ENCODE data around the gene SULT4A1. TPM values are rescaled to one million over a fixed set of nuclear protein-coding genes. Genes with fewer than 3 reads are reported as not detected.

Gene SULT4A1
- polyA plus RNA-seq, 1 experiment, result 0.39 TPM

DNA sequence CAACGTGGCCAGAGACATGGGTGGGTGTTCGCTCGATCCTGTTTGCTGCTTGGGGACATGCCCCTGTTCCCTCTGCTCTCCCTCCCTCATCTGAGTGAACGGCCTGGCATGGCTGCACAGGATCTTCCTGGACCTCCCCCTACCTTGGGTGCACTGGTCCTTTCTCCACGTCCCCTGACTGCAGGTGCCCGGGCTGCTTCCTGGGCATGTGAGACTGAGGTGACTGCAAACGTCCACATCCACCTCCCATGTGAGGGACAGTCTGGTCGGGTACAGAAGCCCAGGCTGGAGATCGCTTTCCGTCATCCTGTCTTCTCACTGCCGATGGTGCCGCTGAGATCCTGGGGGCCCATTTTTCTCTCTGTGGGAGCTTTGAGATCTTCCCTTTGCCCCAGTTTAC lies 11.8 kb downstream of the SULT4A1 start:
- no peak overlapping the region for H3K4me3 ChIP-seq (ENCODE audit: low read depth, low read length)
- ChIA-PET POLR2A (no interaction called here), CTCF (interaction anchor here (1.0 to 1.5 kb wide), 2 partner anchors 22 to 95 kb away, joined by 3 to 4 read pairs; no protein-coding TSS in a partner anchor)
- TF ChIP-seq, protein P1, sequence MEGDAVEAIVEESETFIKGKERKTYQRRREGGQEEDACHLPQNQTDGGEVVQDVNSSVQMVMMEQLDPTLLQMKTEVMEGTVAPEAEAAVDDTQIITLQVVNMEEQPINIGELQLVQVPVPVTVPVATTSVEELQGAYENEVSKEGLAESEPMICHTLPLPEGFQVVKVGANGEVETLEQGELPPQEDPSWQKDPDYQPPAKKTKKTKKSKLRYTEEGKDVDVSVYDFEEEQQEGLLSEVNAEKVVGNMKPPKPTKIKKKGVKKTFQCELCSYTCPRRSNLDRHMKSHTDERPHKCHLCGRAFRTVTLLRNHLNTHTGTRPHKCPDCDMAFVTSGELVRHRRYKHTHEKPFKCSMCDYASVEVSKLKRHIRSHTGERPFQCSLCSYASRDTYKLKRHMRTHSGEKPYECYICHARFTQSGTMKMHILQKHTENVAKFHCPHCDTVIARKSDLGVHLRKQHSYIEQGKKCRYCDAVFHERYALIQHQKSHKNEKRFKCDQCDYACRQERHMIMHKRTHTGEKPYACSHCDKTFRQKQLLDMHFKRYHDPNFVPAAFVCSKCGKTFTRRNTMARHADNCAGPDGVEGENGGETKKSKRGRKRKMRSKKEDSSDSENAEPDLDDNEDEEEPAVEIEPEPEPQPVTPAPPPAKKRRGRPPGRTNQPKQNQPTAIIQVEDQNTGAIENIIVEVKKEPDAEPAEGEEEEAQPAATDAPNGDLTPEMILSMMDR (IDR thresholded peaks at IDR 0.05; ENCODE audit: insufficient read depth, low read depth, low read length), result no peak
- H3K27me3 ChIP-seq (ENCODE audit: control insufficient read depth, insufficient read depth, low read length), result peaks cover 4% of the 10 kb centered on the region
- DNase-seq (ENCODE audit: low read depth), result no peak
- H3K36me3 ChIP-seq (ENCODE audit: control insufficient read depth, insufficient read depth, low read length), result no peaks in the 10 kb centered on the region

DNA sequence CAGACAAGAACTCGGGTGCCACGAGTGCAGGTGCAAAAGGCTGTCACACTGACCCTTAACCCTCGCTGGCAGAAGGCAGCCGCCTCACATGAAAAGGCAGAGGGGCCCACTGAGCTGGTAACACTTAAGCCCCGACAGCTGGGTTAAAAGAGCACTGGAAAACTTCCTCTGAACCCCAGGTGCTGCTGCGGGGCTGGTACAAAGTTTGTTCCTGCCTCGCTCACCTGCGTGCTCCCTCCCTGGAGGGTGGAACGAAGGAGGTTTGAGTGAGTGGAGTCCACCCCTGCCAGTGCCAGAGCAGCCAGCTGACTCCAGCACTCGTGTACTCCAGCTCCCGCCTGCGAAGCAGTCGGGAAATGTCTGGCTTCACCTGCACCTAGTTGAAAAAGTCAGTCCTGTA lies 12.6 kb downstream of the SULT4A1 start:
- ChIA-PET POLR2A (no interaction called here), CTCF (interaction anchor here (1.0 to 1.5 kb wide), 4 partner anchors 21 to 96 kb away, joined by 3 to 5 read pairs (median 4); no protein-coding TSS in a partner anchor)
- H3K27me3 ChIP-seq (ENCODE audit: control insufficient read depth, insufficient read depth, low read length), result peaks cover 4% of the 10 kb centered on the region
- H3K36me3 ChIP-seq (ENCODE audit: control insufficient read depth, insufficient read depth, low read length), result no peaks in the 10 kb centered on the region
- TF ChIP-seq, protein P1 (IDR thresholded peaks at IDR 0.05; ENCODE audit: insufficient read depth, low read depth, low read length), result no peak
- DNase-seq (ENCODE audit: low read depth), result no peak
- no peak overlapping the region for H3K4me3 ChIP-seq (ENCODE audit: low read depth, low read length)

DNA sequence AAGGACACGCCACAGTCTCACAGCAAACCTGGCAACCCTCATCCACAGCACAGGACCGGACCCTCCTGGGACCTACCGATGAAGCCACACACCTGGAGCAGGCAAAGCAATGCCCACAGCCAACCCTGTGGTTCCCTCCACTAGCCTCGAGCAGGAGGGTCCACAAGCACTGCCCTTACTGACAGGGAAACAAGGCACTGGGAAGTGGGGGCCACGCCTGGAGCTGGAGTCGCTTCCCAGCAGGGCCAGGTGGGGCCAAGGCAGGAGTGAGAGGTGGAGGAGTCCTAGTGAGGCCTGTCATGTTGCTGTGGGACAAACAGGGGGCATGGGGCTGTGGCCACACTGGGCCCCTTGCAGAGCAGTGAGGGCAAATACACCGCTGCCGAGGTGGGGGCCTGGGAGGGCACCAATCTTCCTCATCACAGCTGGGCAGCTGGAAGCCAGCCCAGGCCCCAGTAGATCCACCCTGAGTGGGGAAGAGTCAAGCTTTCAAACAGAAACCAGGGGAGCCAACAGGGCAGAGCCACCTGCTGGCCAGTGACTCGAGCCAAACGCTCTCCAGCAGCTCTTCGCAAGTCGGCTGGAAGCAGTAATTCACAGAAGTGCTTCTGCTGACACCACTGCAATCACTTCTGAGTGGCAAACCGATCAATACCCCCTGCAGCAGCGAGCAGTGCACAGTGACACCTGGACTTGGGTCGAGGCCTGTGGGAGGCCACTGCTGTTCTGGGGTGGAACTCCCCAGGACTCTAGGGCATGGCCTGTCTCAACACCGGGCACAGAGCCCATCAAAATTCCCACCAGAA lies 13.7 kb downstream of the SULT4A1 start:
- POLR2A ChIA-PET, result no interaction called here
- CTCF ChIA-PET, result interaction anchor here (0.7 to 2.3 kb wide), 6 partner anchors 13 to 103 kb away, joined by 3 to 7 read pairs (median 4); no protein-coding TSS in a partner anchor
- TF ChIP-seq, protein P1 (IDR thresholded peaks at IDR 0.05; ENCODE audit: insufficient read depth, low read depth, low read length), result peak; percentile 54

DNA sequence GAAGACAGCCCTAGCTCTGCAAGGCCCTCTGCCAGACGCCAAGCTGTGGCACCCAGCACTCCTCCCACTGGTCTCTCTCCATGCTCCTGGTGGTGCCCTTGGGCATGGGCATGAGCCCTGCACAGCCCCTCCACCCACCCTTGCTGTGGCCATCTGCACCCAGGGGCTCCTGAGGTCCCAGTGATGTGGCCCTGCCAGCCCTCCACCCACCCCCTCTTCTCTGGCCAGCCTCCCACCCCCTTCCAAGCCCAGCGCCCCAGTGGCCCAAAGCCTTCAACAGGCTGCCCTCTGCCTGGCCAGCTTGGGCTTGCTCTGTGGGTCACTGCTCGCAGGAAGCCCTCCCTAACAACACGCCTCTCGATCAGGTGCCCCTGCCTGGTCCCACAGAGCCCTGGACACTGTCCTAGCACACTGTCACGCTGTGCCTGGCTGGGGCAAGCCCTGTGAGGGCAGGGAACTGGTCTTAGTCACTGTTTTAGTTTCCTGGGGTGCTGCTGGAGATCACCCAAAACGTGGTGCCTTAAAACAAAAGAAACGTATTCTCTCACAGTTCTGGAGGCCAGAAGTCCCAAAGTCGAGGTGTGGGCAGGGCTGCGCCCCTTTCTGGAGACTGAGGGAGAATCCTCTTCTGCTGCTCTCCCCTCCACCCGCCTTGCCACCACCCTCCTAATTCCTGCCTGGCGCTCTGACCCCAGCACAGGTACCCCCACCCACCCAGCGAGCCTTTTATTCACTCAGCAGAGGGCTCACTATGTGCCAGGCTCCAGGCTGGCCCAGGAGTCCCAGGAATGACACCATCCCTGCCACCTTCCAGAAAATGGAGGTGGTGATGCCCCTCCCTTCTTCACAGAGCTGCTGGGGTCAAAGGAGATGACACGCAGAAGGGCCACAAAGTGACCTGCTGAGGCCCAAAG lies 14.7 kb downstream of the SULT4A1 start:
- H3K4me3 ChIP-seq (ENCODE audit: low read depth, low read length), result no peak overlapping the region
- ChIA-PET CTCF (interaction anchor here (2.3 kb wide), 1 partner anchor 12 kb away, joined by 7 read pairs; no protein-coding TSS in a partner anchor), POLR2A (no interaction called here)
- DNase-seq (ENCODE audit: low read depth), result no peak
- peaks cover 4% of the 10 kb centered on the region for H3K27me3 ChIP-seq (ENCODE audit: control insufficient read depth, insufficient read depth, low read length)
- TF ChIP-seq, protein P1 (IDR thresholded peaks at IDR 0.05; ENCODE audit: insufficient read depth, low read depth, low read length), result no peak
- no peaks in the 10 kb centered on the region for H3K36me3 ChIP-seq (ENCODE audit: control insufficient read depth, insufficient read depth, low read length)

More for the DNA sequence above, 13.7 kb downstream of the SULT4A1 start:
- Histone ChIP-seq H3K4me3 (ENCODE audit: low read depth, low read length) (no peak overlapping the region), H3K36me3 (ENCODE audit: control insufficient read depth, insufficient read depth, low read length) (no peaks in the 10 kb centered on the region), H3K27me3 (ENCODE audit: control insufficient read depth, insufficient read depth, low read length) (peaks cover 4% of the 10 kb centered on the region)
- DNase-seq (ENCODE audit: low read depth), result no peak

DNA sequence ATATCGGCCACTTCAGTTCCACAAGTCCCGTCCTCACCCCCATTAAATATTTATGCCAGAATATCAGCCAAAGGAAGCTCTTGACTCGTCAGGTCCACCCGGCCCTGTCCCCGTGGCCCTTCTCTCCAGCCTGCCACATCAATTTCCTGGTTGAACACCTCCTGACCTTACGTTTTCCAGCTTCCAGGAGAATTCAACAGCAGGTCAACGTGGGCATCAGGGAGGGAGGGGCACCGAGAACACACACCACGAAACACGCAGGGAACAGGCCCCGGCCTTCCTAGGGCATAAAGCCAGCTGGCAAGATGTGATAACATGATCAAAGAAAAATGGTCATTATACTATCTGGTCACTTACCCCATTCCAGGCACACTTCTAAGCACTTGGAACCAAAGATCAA lies 15.3 kb downstream of the SULT4A1 start:
- H3K4me3 ChIP-seq (ENCODE audit: low read depth, low read length), result no peak overlapping the region
- H3K27me3 ChIP-seq (ENCODE audit: control insufficient read depth, insufficient read depth, low read length), result peaks cover 4% of the 10 kb centered on the region
- TF ChIP-seq, protein P1 (IDR thresholded peaks at IDR 0.05; ENCODE audit: insufficient read depth, low read depth, low read length), result no peak
- ChIA-PET CTCF (interaction anchor here (2.3 kb wide), 1 partner anchor 12 kb away, joined by 7 read pairs; no protein-coding TSS in a partner anchor), POLR2A (no interaction called here)
- no peak for DNase-seq (ENCODE audit: low read depth)
- H3K36me3 ChIP-seq (ENCODE audit: control insufficient read depth, insufficient read depth, low read length), result no peaks in the 10 kb centered on the region

Measured in BJ (cell line).